Lower leg skin (tissue), 4 donors: ENCODE data around the gene MMRN2. TPM values are rescaled to one million over a fixed set of nuclear protein-coding genes. Genes with fewer than 3 reads are reported as not detected.
"Not testable (repeated sequence)": the region's sequence is repeated elsewhere in the genome, so short reads cannot be mapped to it uniquely, and the experiment has no call there.

ENCODE experiments used
- DNase-seq, 2 donors: peaks; one replicate each; pipeline ENCODE4 v3.0.0-alpha.2; 2019; ENCODE audit warnings: low spot score in 2 of 2
- H3K4me3 ChIP-seq: fragments of 200-600 bp; sonication (generic); 2 replicates; pipeline ENCODE4 v1.5.1; 2017; ENCODE audit warnings: mild to moderate bottlenecking, low read depth; ENCODE audit not compliant: poor library complexity, severe bottlenecking
- CTCF ChIP-seq, 3 donors: fragments of 450-650 bp; IDR thresholded peaks; one replicate each; pipeline ENCODE4 v1.5.1; 2016; ENCODE audit warnings: antibody characterized with exemption in 3 of 3, mild to moderate bottlenecking in 3 of 3, moderate library complexity in 2 of 3
- POLR2A ChIP-seq, 2 donors: fragments of 450-650 bp; IDR thresholded peaks; one replicate each; pipeline ENCODE4 v1.6.1; 2016 to 2017; ENCODE audit warnings: antibody characterized with exemption in 2 of 2, mild to moderate bottlenecking in 1 of 2, moderate library complexity in 1 of 2
- WGBS, 2 donors: methylation state at CpG; one replicate each; pipeline ENCODE4 v1.1.5; 2018; 5-methylcytosine and 5-hydroxymethylcytosine counted together
- intact Hi-C: fragments of 100-400 bp; cut with DNase I; formaldehyde crosslinking; loops from one replicate; pipeline ENCODE4 v1.15.0; 2023; ENCODE audit warnings: low total_unique reads
- total RNA-seq, 4 donors: library from RNA; depleted of rRNA; stranded (reverse); fragments of >200 nt; gene quantifications; one replicate each; pipeline ENCODE4 v1.1.0, GENCODE V29; 2016

The MMRN2 gene
- total RNA-seq, 4 donors from 2014 or later, result 24.5 to 50.8 (median 40.2) TPM

GRCh38 chr10:86938260-86938659 is 19.2 kb downstream of the MMRN2 start:
- 76% methylated on average over 2 of the region's 2 CpGs for WGBS, 2 donors
- TF ChIP-seq POLR2A (IDR thresholded peaks at IDR 0.05), result no peak
- TF ChIP-seq CTCF (IDR thresholded peaks at IDR 0.05), result no peak
- no peak for DNase-seq
- intact Hi-C loops, result no loop called here
- H3K4me3 ChIP-seq, result no peak overlapping the region

- intact Hi-C loops, result no loop called here
- peak in 1 of 2 donors; percentile 52 for DNase-seq
- no peak overlapping the region for H3K4me3 ChIP-seq
- TF ChIP-seq CTCF (IDR thresholded peaks at IDR 0.05), result no peak
- TF ChIP-seq POLR2A (IDR thresholded peaks at IDR 0.05), result no peak
- 69 to 76% methylated on average over 6 of the region's 6 CpGs for WGBS, 2 donors
Observed at GRCh38 chr10:86937502-86938154, 19.8 kb downstream of the MMRN2 start.

GRCh38 chr10:86936661-86937501 is 20.5 kb downstream of the MMRN2 start:
- TF ChIP-seq POLR2A (IDR thresholded peaks at IDR 0.05) (no peak), CTCF (IDR thresholded peaks at IDR 0.05) (no peak)
- WGBS, 2 donors, result 82% methylated on average over 13 of the region's 13 CpGs
- DNase-seq, result peak in 1 of 2 donors; percentile 25
- no peak overlapping the region for H3K4me3 ChIP-seq
- intact Hi-C loops, result no loop called here

GRCh38 chr10:86934162-86934711 is 23.2 kb downstream of the MMRN2 start:
- intact Hi-C loops, DNase-seq, H3K4me3 ChIP-seq: not testable (repeated sequence)
- 81 to 90% methylated on average over 6 of the region's 6 CpGs for WGBS, 2 donors

GRCh38 chr10:86932674-86933073 is 24.7 kb downstream of the MMRN2 start:
- H3K4me3 ChIP-seq, result no peak overlapping the region
- intact Hi-C loops, result no loop called here
- no peak for DNase-seq
- TF ChIP-seq CTCF (IDR thresholded peaks at IDR 0.05) (no peak), POLR2A (IDR thresholded peaks at IDR 0.05) (no peak)
- WGBS, 2 donors, result 82 to 89% methylated on average over 2 of the region's 2 CpGs

GRCh38 chr10:86931872-86932271 is 25.5 kb downstream of the MMRN2 start:
- DNase-seq, result no peak
- intact Hi-C loops, result no loop called here
- H3K4me3 ChIP-seq, result no peak overlapping the region
- 76 to 81% methylated on average over 1 of the region's 1 CpG for WGBS, 2 donors
- TF ChIP-seq POLR2A (IDR thresholded peaks at IDR 0.05), result no peak
- no peak for TF ChIP-seq CTCF (IDR thresholded peaks at IDR 0.05)
